ENCODE results near the gene SCYL1.
"Not testable (repeated sequence)": the region's sequence is repeated elsewhere in the genome, so short reads cannot be mapped to it uniquely, and the experiment has no call there.

The SCYL1 gene

GRCh38 chr11:65522718-65523630 is 1.9 kb upstream of the SCYL1 start:
- not testable (repeated sequence) for H3K4me3 ChIP-seq (ENCODE audit: low read length); H3K36me3 ChIP-seq (ENCODE audit: control insufficient read depth, insufficient read depth, low read length); H3K9ac ChIP-seq (ENCODE audit: low read length)

GRCh38 chr11:65523631-65523968 is 1.3 kb upstream of the SCYL1 start:
- not testable (repeated sequence) for H3K36me3 ChIP-seq (ENCODE audit: control insufficient read depth, insufficient read depth, low read length); H3K9ac ChIP-seq (ENCODE audit: low read length); H3K9me3 ChIP-seq (ENCODE audit: control insufficient read depth, low read length); H3K27me3 ChIP-seq (ENCODE audit: control insufficient read depth, insufficient read depth, low read length); H3K4me3 ChIP-seq (ENCODE audit: low read length)
- peaks cover 14% of the 10 kb centered on the region for H3K4me1 ChIP-seq (ENCODE audit: control insufficient read depth, insufficient read depth, low read length)

More at GRCh38 chr11:65522718-65523630, 1.9 kb upstream of the SCYL1 start:
- H3K4me1 ChIP-seq (ENCODE audit: control insufficient read depth, insufficient read depth, low read length) = peaks cover 14% of the 10 kb centered on the region
- not testable (repeated sequence) for H3K27me3 ChIP-seq (ENCODE audit: control insufficient read depth, insufficient read depth, low read length); H3K9me3 ChIP-seq (ENCODE audit: control insufficient read depth, low read length)

GRCh38 chr11:65524014-65524740 is 706 bp upstream of the SCYL1 start:
- Histone ChIP-seq H3K27me3 (ENCODE audit: control insufficient read depth, insufficient read depth, low read length) (no peaks in the 10 kb centered on the region), H3K4me1 (ENCODE audit: control insufficient read depth, insufficient read depth, low read length) (peaks cover 14% of the 10 kb centered on the region), H3K9me3 (ENCODE audit: control insufficient read depth, low read length) (no peaks in the 10 kb centered on the region), H3K4me3 (ENCODE audit: low read length) (no peak overlapping the region), H3K9ac (ENCODE audit: low read length) (peak overlapping the region; percentile 34), H3K36me3 (ENCODE audit: control insufficient read depth, insufficient read depth, low read length) (no peaks in the 10 kb centered on the region)

- Histone ChIP-seq H3K4me1 (ENCODE audit: control insufficient read depth, insufficient read depth, low read length) (peaks cover 14% of the 10 kb centered on the region), H3K9me3 (ENCODE audit: control insufficient read depth, low read length) (no peaks in the 10 kb centered on the region), H3K36me3 (ENCODE audit: control insufficient read depth, insufficient read depth, low read length) (peaks cover 4% of the 10 kb centered on the region)
Measured at GRCh38 chr11:65525546-65526480, 930 bp downstream of the SCYL1 start.

GRCh38 chr11:65526744-65527143 is 1.9 kb downstream of the SCYL1 start:
- peaks cover 14% of the 10 kb centered on the region for H3K4me1 ChIP-seq (ENCODE audit: control insufficient read depth, insufficient read depth, low read length)
- no peaks in the 10 kb centered on the region for H3K9me3 ChIP-seq (ENCODE audit: control insufficient read depth, low read length)
- H3K36me3 ChIP-seq (ENCODE audit: control insufficient read depth, insufficient read depth, low read length) = peaks cover 13% of the 10 kb centered on the region

More at GRCh38 chr11:65525546-65526480, 930 bp downstream of the SCYL1 start:
- peak overlapping the region; percentile 81 for H3K4me3 ChIP-seq (ENCODE audit: low read length)
- peak overlapping the region; percentile 83 for H3K9ac ChIP-seq (ENCODE audit: low read length)
- H3K27me3 ChIP-seq (ENCODE audit: control insufficient read depth, insufficient read depth, low read length) = no peaks in the 10 kb centered on the region

GRCh38 chr11:65528819-65529350 is 4.0 kb downstream of the SCYL1 start:
- Histone ChIP-seq H3K36me3 (ENCODE audit: control insufficient read depth, insufficient read depth, low read length) (peaks cover 21% of the 10 kb centered on the region), H3K9ac (ENCODE audit: low read length) (no peak overlapping the region), H3K4me3 (ENCODE audit: low read length) (no peak overlapping the region), H3K27me3 (ENCODE audit: control insufficient read depth, insufficient read depth, low read length) (no peaks in the 10 kb centered on the region), H3K4me1 (ENCODE audit: control insufficient read depth, insufficient read depth, low read length) (peaks cover 14% of the 10 kb centered on the region), H3K9me3 (ENCODE audit: control insufficient read depth, low read length) (no peaks in the 10 kb centered on the region)

More at GRCh38 chr11:65526744-65527143, 1.9 kb downstream of the SCYL1 start:
- H3K9ac ChIP-seq (ENCODE audit: low read length) = no peak overlapping the region
- H3K27me3 ChIP-seq (ENCODE audit: control insufficient read depth, insufficient read depth, low read length) = no peaks in the 10 kb centered on the region
- H3K4me3 ChIP-seq (ENCODE audit: low read length) = no peak overlapping the region

GRCh38 chr11:65529475-65530156 is 4.7 kb downstream of the SCYL1 start:
- H3K36me3 ChIP-seq (ENCODE audit: control insufficient read depth, insufficient read depth, low read length) = peaks cover 21% of the 10 kb centered on the region
- H3K27me3 ChIP-seq (ENCODE audit: control insufficient read depth, insufficient read depth, low read length) = no peaks in the 10 kb centered on the region
- peaks cover 10% of the 10 kb centered on the region for H3K4me1 ChIP-seq (ENCODE audit: control insufficient read depth, insufficient read depth, low read length)
- H3K9ac ChIP-seq (ENCODE audit: low read length) = no peak overlapping the region
- H3K4me3 ChIP-seq (ENCODE audit: low read length) = no peak overlapping the region
- no peaks in the 10 kb centered on the region for H3K9me3 ChIP-seq (ENCODE audit: control insufficient read depth, low read length)

GRCh38 chr11:65530157-65530496 is 5.2 kb downstream of the SCYL1 start:
- H3K4me3 ChIP-seq (ENCODE audit: low read length) = no peak overlapping the region
- H3K9me3 ChIP-seq (ENCODE audit: control insufficient read depth, low read length) = no peaks in the 10 kb centered on the region
- no peak overlapping the region for H3K9ac ChIP-seq (ENCODE audit: low read length)
- peaks cover 21% of the 10 kb centered on the region for H3K36me3 ChIP-seq (ENCODE audit: control insufficient read depth, insufficient read depth, low read length)
- H3K4me1 ChIP-seq (ENCODE audit: control insufficient read depth, insufficient read depth, low read length) = peaks cover 10% of the 10 kb centered on the region
- H3K27me3 ChIP-seq (ENCODE audit: control insufficient read depth, insufficient read depth, low read length) = no peaks in the 10 kb centered on the region

GRCh38 chr11:65532388-65533064 is 7.6 kb downstream of the SCYL1 start:
- H3K9ac ChIP-seq (ENCODE audit: low read length) = no peak overlapping the region
- no peaks in the 10 kb centered on the region for H3K9me3 ChIP-seq (ENCODE audit: control insufficient read depth, low read length)
- no peaks in the 10 kb centered on the region for H3K27me3 ChIP-seq (ENCODE audit: control insufficient read depth, insufficient read depth, low read length)
- H3K4me1 ChIP-seq (ENCODE audit: control insufficient read depth, insufficient read depth, low read length) = no peaks in the 10 kb centered on the region
- no peak overlapping the region for H3K4me3 ChIP-seq (ENCODE audit: low read length)
- peaks cover 21% of the 10 kb centered on the region for H3K36me3 ChIP-seq (ENCODE audit: control insufficient read depth, insufficient read depth, low read length)

- H3K4me3 ChIP-seq (ENCODE audit: low read length) = no peak overlapping the region
- H3K9ac ChIP-seq (ENCODE audit: low read length) = no peak overlapping the region
- H3K4me1 ChIP-seq (ENCODE audit: control insufficient read depth, insufficient read depth, low read length) = peaks cover 5% of the 10 kb centered on the region
- no peaks in the 10 kb centered on the region for H3K27me3 ChIP-seq (ENCODE audit: control insufficient read depth, insufficient read depth, low read length)
- H3K36me3 ChIP-seq (ENCODE audit: control insufficient read depth, insufficient read depth, low read length) = peaks cover 17% of the 10 kb centered on the region
- no peaks in the 10 kb centered on the region for H3K9me3 ChIP-seq (ENCODE audit: control insufficient read depth, low read length)
Measured at GRCh38 chr11:65535102-65535501, 10.2 kb downstream of the SCYL1 start.
